ENCODE data around the gene PAPPA2. TPM values are rescaled to one million over a fixed set of nuclear protein-coding genes. Genes with fewer than 3 reads are reported as not detected.

The PAPPA2 gene
- total RNA-seq, 4 donors from 2014 or later: 0.55 to 3.3 (median 2.2) TPM; not detected in 1

DNA sequence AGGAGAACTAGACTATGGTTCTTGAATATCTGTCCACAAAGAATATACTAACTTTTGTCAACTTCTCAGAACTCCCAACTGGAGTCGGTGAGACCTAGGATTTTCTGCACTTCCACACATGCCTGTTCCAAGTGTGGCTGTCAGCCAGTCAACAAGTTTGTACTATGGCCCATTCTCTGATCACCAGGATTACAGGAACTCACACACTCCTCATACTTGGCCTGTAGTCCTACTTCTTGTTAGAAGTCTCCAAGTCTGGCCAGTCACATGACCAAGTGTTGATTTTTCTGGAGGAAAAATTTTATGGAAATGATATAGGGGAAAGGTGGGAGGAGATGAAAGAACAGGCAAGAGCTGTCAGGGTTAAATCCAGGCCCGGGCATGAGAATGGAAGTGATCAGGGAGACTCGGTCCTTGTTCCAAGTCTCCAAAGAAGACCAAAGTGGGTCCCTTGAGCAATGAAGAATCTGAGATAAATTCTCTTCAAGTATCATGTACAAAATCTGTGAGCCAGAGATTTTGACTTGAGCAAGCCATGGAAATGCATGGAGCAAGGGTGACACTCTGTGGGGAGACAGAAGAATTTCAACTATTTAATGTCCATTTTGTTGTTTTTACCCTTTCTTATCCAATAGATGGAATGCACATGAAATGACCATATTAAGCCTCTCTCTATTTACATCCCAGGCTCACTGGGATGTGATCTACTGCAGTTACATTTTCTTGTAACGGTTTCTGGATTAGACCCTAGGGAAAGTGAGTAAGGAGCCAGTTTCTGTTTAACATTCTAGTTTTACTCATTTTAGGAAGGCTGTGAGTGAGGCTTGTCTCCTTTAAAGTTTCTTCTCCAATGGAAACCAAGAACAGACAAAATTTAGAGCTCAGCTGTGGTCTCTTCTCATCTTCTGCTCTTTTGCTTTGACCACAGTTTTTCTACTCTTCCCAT lies 380.6 kb downstream of the PAPPA2 start:
- Histone ChIP-seq H3K36me3 (no peaks in the 10 kb centered on the region), H3K27me3 (no peaks in the 10 kb centered on the region), H3K4me1 (no peaks in the 10 kb centered on the region), H3K27ac (no peak overlapping the region), H3K4me3 (no peak overlapping the region), H3K9me3 (no peaks in the 10 kb centered on the region)
- 20 to 28% methylated on average over 3 to 4 of the region's 4 CpGs for WGBS, 2 donors (ENCODE audit: low coverage in 1 of 2)
- TF ChIP-seq EP300 (IDR thresholded peaks at IDR 0.05; ENCODE audit: low read depth) (no peak), POLR2AphosphoS5 (IDR thresholded peaks at IDR 0.05) (no peak), CTCF (IDR thresholded peaks at IDR 0.05) (peak in 4 of 5 experiments; percentile 24 to 42 (median 32))
- intact Hi-C loops (cut with DNase I; ENCODE audit: low total_unique reads): loop anchor here (2.0 to 10.0 kb wide), 2 partner anchors 285 to 469 kb away; no protein-coding TSS in a partner anchor
- DNase-seq: no peak
- in situ Hi-C loops (cut with MboI; ENCODE audit: low pct_ligation_motif_present in 1 of 4, low pct_unique_long_range_greater_than_20kb in 1 of 4, low sequenced_read_pairs in 3 of 4): loop anchor here in 2 of 4 donors (25.0 kb wide), 1 partner anchor 281 kb away; no protein-coding TSS in a partner anchor

DNA sequence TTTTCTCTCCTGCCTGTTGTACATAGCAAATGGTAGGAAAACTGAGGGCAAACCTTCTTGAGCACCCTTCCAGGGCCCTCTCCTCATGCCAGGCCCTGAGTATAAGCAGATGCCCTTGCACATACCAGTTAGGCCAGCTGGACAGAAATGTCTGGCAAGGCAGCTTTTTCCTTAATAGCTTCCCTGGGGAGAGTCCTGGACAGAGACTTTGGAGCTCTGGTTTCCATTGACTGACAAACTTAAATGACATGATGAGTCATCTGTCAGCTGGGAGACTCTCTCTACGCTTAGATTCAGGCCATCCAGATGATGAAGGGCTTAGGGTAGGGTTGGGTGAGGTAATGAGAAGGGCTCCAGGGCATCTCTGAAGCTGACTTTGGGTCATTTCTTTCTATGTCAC lies 384.1 kb downstream of the PAPPA2 start:
- 56% methylated on average over 1 of the region's 1 CpG; no CpG with 5 or more reads in 1 of the 2 donors for WGBS, 2 donors (ENCODE audit: low coverage in 1 of 2)
- no peaks in the 10 kb centered on the region for H3K9me3 ChIP-seq
- peak in 2 of 3 donors; percentile 78 to 80 for TF ChIP-seq POLR2AphosphoS5 (IDR thresholded peaks at IDR 0.05)
- no peak for TF ChIP-seq POLR2A (IDR thresholded peaks at IDR 0.05)
- TF ChIP-seq CTCF (IDR thresholded peaks at IDR 0.05): no peak
- no peak for TF ChIP-seq EP300 (IDR thresholded peaks at IDR 0.05; ENCODE audit: low read depth)

GRCh38 chr1:176849281-176849680 lies 386.3 kb downstream of the PAPPA2 start:
- WGBS, 2 donors (ENCODE audit: low coverage in 1 of 2): 65 to 97% methylated on average over 2 to 3 of the region's 3 CpGs
- TF ChIP-seq EP300 (IDR thresholded peaks at IDR 0.05; ENCODE audit: low read depth) (no peak), POLR2AphosphoS5 (IDR thresholded peaks at IDR 0.05) (no peak), POLR2A (IDR thresholded peaks at IDR 0.05) (no peak), CTCF (IDR thresholded peaks at IDR 0.05) (no peak)
- intact Hi-C loops (cut with DNase I; ENCODE audit: low total_unique reads): loop anchor here (10.0 kb wide), 1 partner anchor 474 kb away; no protein-coding TSS in a partner anchor
- no peak overlapping the region for H3K27ac ChIP-seq
- H3K27me3 ChIP-seq: no peaks in the 10 kb centered on the region
- H3K4me3 ChIP-seq: no peak overlapping the region
- DNase-seq: no peak
- no peaks in the 10 kb centered on the region for H3K9me3 ChIP-seq
- H3K36me3 ChIP-seq: no peaks in the 10 kb centered on the region
- in situ Hi-C loops (cut with MboI; ENCODE audit: low pct_ligation_motif_present in 1 of 4, low pct_unique_long_range_greater_than_20kb in 1 of 4, low sequenced_read_pairs in 3 of 4): loop anchor here in 2 of 4 donors (25.0 kb wide), 1 partner anchor 287 kb away; no protein-coding TSS in a partner anchor
- no peaks in the 10 kb centered on the region for H3K4me1 ChIP-seq

More for the DNA sequence above, 384.1 kb downstream of the PAPPA2 start:
- H3K4me1 ChIP-seq: no peaks in the 10 kb centered on the region
- intact Hi-C loops (cut with DNase I; ENCODE audit: low total_unique reads): loop anchor here (10.0 kb wide), 1 partner anchor 472 kb away; no protein-coding TSS in a partner anchor
- no peak for DNase-seq
- peak overlapping the region in 3 of 4 donors; percentile 2 to 48 (median 13) for H3K27ac ChIP-seq
- no peaks in the 10 kb centered on the region for H3K36me3 ChIP-seq
- H3K27me3 ChIP-seq: no peaks in the 10 kb centered on the region
- H3K4me3 ChIP-seq: no peak overlapping the region
- in situ Hi-C loops (cut with MboI; ENCODE audit: low pct_ligation_motif_present in 1 of 4, low pct_unique_long_range_greater_than_20kb in 1 of 4, low sequenced_read_pairs in 3 of 4): loop anchor here in 2 of 4 donors (25.0 kb wide), 1 partner anchor 285 kb away; no protein-coding TSS in a partner anchor

- WGBS, 2 donors (ENCODE audit: low coverage in 1 of 2): 47 to 76% methylated on average over 4 of the region's 4 CpGs
- DNase-seq: no peak
- Histone ChIP-seq H3K27me3 (no peaks in the 10 kb centered on the region), H3K4me1 (no peaks in the 10 kb centered on the region), H3K4me3 (no peak overlapping the region), H3K27ac (no peak overlapping the region), H3K36me3 (no peaks in the 10 kb centered on the region), H3K9me3 (no peaks in the 10 kb centered on the region)
- in situ Hi-C loops (cut with MboI; ENCODE audit: low pct_ligation_motif_present in 1 of 4, low pct_unique_long_range_greater_than_20kb in 1 of 4, low sequenced_read_pairs in 3 of 4): loop anchor here in 1 of 4 donors (25.0 kb wide), 1 partner anchor 289 kb away; no protein-coding TSS in a partner anchor
- intact Hi-C loops (cut with DNase I; ENCODE audit: low total_unique reads): no loop called here
- no peak for TF ChIP-seq POLR2AphosphoS5 (IDR thresholded peaks at IDR 0.05)
- TF ChIP-seq POLR2A (IDR thresholded peaks at IDR 0.05): no peak
- TF ChIP-seq EP300 (IDR thresholded peaks at IDR 0.05; ENCODE audit: low read depth): no peak
- TF ChIP-seq CTCF (IDR thresholded peaks at IDR 0.05): no peak
Measured at GRCh38 chr1:176850871-176851270, 387.9 kb downstream of the PAPPA2 start.

All from transverse colon (tissue), 4 donors.